ENCODE results near the gene SYNE1. TPM values are rescaled to one million over a fixed set of nuclear protein-coding genes. Genes with fewer than 3 reads are reported as not detected.

SYNE1 gene
- polyA plus RNA-seq, 2 of the 4 experiments (the other 2 are of a cell fraction) = 10.5 to 28.5 TPM

DNA sequence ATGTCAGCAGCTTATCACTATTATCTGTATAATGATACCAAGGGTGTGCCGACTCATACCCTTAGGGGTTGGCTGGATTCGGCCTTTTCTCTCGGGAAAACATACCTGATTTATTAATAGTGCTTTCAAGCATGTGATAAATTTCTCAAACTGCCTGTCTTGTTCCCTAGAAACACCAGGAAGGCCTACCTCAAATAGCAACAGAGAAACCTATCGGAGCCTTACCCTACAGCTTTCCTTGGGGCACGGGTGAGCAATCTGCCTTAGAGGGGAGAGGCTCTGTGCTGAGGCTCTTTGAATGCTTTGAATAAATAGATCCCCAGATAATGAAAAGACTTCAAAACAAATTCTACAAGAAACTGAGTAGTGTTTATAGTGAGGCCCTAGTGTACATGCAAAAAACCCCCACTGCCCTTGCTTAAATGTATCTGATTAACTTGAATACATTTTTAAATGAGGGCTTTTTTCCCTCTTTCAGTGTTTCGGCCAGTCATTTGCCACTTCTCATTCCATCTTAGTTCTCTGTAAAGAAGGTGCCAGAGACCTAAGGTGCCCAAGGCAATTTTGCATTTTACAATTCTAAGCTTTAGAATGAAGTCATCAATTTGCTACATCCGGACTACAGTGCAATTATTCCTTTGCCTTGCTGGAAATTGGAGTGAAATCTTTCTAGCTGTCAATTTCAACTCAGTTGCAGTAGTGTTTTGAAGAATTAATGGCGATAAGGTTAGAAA, 509.6 kb downstream of the SYNE1 start:
- CTCF ChIA-PET = no interaction called here
- WGBS (ENCODE audit: missing lambda C conversion rate) = 90% methylated on average over 8 of the region's 8 CpGs
- FAIRE-seq = no peak

DNA sequence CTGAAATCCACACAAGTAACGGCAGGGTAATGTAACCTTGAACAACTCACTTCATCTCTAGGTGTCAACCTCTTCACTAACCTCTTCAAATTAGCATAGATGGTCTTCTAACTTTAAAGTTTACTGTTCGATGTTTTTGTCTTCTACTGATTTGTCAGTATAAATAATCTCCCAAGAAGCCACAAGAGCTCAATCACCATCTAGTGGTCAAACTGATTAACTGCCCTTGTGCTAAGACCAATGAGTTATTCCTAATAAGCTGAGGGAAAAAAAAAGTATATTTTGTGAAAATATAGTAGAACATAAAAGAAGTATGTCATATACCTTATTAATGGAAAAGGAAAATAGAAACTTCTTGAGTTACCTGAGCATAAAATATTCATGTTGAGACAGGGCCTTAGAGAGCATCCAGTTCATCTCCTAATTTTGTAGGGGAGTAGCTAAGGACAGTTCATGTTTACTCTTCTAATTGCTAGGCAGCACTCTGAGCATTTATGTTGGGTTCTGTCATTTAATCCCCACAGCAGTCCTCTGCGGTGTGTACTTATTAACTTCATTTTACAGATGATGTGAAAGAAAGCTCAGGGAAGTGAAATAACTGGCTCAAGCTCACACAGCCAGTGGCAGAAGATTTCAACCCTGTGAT, 512.6 kb downstream of the SYNE1 start:
- ChIA-PET POLR2A (no interaction called here), CTCF (interaction anchor here (0.7 to 2.7 kb wide), 17 partner anchors 11 to 684 kb away, joined by 3 to 24 read pairs (median 4); no protein-coding TSS in a partner anchor)
- H3K4me1 ChIP-seq = no peaks in the 10 kb centered on the region
- ATAC-seq (peak in 1 of 2 experiments; percentile 77; a peak in 3 of 6 replicates), FAIRE-seq (no peak), DNase-seq (ENCODE audit: low read depth in 1 of 2, low spot score in 1 of 2) (peak; percentile 33 to 56)
- H3K9me3 ChIP-seq = no peaks in the 10 kb centered on the region
- H3K27ac ChIP-seq = no peak overlapping the region
- no peak overlapping the region for H3K4me2 ChIP-seq
- H3K4me3 ChIP-seq = no peak overlapping the region
- TF ChIP-seq SREBF2 (IDR thresholded peaks at IDR 0.05) (no peak), EP300 (IDR thresholded peaks at IDR 0.05) (no peak), CBX8 (IDR thresholded peaks at IDR 0.05) (no peak), POLR2AphosphoS2 (conservative IDR thresholded peaks at IDR 0.05; ENCODE audit: low read length) (no peak), SMC3 (IDR thresholded peaks at IDR 0.05) (peak; percentile 71), JUN (IDR thresholded peaks at IDR 0.05) (no peak), RAD21 (conservative IDR thresholded peaks at IDR 0.05 in 1 of 2, IDR thresholded peaks at IDR 0.05 in 1 of 2) (peak; percentile 77 to 78), MAZ (IDR thresholded peaks at IDR 0.05; ENCODE audit: borderline replicate concordance, low read depth, low read length) (no peak), ZNF302 (CRISPR knock-in tag; IDR thresholded peaks at IDR 0.05) (no peak), HOXB5 (CRISPR knock-in tag; IDR thresholded peaks at IDR 0.05) (no peak)
- TF ChIP-seq, protein P1, sequence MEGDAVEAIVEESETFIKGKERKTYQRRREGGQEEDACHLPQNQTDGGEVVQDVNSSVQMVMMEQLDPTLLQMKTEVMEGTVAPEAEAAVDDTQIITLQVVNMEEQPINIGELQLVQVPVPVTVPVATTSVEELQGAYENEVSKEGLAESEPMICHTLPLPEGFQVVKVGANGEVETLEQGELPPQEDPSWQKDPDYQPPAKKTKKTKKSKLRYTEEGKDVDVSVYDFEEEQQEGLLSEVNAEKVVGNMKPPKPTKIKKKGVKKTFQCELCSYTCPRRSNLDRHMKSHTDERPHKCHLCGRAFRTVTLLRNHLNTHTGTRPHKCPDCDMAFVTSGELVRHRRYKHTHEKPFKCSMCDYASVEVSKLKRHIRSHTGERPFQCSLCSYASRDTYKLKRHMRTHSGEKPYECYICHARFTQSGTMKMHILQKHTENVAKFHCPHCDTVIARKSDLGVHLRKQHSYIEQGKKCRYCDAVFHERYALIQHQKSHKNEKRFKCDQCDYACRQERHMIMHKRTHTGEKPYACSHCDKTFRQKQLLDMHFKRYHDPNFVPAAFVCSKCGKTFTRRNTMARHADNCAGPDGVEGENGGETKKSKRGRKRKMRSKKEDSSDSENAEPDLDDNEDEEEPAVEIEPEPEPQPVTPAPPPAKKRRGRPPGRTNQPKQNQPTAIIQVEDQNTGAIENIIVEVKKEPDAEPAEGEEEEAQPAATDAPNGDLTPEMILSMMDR (IDR thresholded peaks at IDR 0.05) = peak; percentile 65
- 49% methylated on average over 3 of the region's 3 CpGs for WGBS (ENCODE audit: missing lambda C conversion rate)

More for the DNA sequence above, 509.6 kb downstream of the SYNE1 start:
- H3K4me3 ChIP-seq = no peak overlapping the region
- no peaks in the 10 kb centered on the region for H3K9me3 ChIP-seq
- no peak overlapping the region for H3K4me2 ChIP-seq
- ATAC-seq = no peak
- H3K4me1 ChIP-seq = no peaks in the 10 kb centered on the region
- POLR2A ChIA-PET = no interaction called here
- DNase-seq (ENCODE audit: low read depth in 1 of 2, low spot score in 1 of 2) = no peak
- H3K27ac ChIP-seq = no peak overlapping the region
- no peak for TF ChIP-seq ZSCAN20 (CRISPR knock-in tag; IDR thresholded peaks at IDR 0.05)
- no peak for TF ChIP-seq PHF8 (IDR thresholded peaks at IDR 0.05; ENCODE audit: borderline replicate concordance, low read depth)
- TF ChIP-seq, protein P2, sequence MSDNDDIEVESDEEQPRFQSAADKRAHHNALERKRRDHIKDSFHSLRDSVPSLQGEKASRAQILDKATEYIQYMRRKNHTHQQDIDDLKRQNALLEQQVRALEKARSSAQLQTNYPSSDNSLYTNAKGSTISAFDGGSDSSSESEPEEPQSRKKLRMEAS (IDR thresholded peaks at IDR 0.05) = no peak
- TF ChIP-seq, protein P3, sequence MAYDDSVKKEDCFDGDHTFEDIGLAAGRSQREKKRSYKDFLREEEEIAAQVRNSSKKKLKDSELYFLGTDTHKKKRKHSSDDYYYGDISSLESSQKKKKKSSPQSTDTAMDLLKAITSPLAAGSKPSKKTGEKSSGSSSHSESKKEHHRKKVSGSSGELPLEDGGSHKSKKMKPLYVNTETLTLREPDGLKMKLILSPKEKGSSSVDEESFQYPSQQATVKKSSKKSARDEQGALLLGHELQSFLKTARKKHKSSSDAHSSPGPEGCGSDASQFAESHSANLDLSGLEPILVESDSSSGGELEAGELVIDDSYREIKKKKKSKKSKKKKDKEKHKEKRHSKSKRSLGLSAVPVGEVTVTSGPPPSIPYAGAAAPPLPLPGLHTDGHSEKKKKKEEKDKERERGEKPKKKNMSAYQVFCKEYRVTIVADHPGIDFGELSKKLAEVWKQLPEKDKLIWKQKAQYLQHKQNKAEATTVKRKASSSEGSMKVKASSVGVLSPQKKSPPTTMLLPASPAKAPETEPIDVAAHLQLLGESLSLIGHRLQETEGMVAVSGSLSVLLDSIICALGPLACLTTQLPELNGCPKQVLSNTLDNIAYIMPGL (CRISPR knock-in tag; IDR thresholded peaks at IDR 0.05; ENCODE audit: borderline replicate concordance) = no peak
- no peak for TF ChIP-seq JUN (IDR thresholded peaks at IDR 0.05)
- no peak for TF ChIP-seq SMC3 (IDR thresholded peaks at IDR 0.05)
- TF ChIP-seq, protein P4, sequence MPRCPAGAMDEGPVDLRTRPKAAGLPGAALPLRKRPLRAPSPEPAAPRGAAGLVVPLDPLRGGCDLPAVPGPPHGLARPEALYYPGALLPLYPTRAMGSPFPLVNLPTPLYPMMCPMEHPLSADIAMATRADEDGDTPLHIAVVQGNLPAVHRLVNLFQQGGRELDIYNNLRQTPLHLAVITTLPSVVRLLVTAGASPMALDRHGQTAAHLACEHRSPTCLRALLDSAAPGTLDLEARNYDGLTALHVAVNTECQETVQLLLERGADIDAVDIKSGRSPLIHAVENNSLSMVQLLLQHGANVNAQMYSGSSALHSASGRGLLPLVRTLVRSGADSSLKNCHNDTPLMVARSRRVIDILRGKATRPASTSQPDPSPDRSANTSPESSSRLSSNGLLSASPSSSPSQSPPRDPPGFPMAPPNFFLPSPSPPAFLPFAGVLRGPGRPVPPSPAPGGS (IDR thresholded peaks at IDR 0.05) = no peak
- no peak for TF ChIP-seq EHF (CRISPR knock-in tag; IDR thresholded peaks at IDR 0.05)
- no peak for TF ChIP-seq POLR2A (IDR thresholded peaks at IDR 0.05; ENCODE audit: low read length)
- TF ChIP-seq FOSL2 (IDR thresholded peaks at IDR 0.05) = no peak
- no peak for TF ChIP-seq FOSL2 (CRISPR knock-in tag; IDR thresholded peaks at IDR 0.05)
- no peak for TF ChIP-seq KDM5A (IDR thresholded peaks at IDR 0.05)
- TF ChIP-seq RCOR1 (IDR thresholded peaks at IDR 0.05; ENCODE audit: low read depth, low read length) = no peak
- TF ChIP-seq RNF2 (IDR thresholded peaks at IDR 0.05; ENCODE audit: borderline replicate concordance, low read depth) = no peak
- TF ChIP-seq MYC (IDR thresholded peaks at IDR 0.05; ENCODE audit: borderline replicate concordance, low read length) = no peak

Measured in A549 (cell line).